HEK293 (cell line): ENCODE measurements around the gene SOX5.

Experiments used
- CTCF ChIA-PET: fragments of 350-600 bp; formaldehyde crosslinking; extraction: SDS; loops from one replicate; lab custom pipeline; 2021; ENCODE audit warnings: antibody characterized with exemption; lab: Yijun Ruan, JAX
- POLR2A ChIA-PET: fragments of 300-600 bp; formaldehyde crosslinking; extraction: SDS; loops from one replicate; lab custom pipeline; 2020; ENCODE audit warnings: antibody characterized with exemption, inconsistent platforms; lab: Yijun Ruan, JAX
- H3K27ac ChIP-seq: fragments of 200-500 bp; sonication (Bioruptor generic); 2 replicates; pipeline ENCODE4 v1.5.1; 2014; ENCODE audit warnings: low read depth, low read length, control low read depth, inconsistent platforms; ENCODE audit errors: extremely low read depth
- H3K36me3 ChIP-seq, 2 experiments: fragments of 200-500 bp in 1 of 2; sonication (Bioruptor generic) in 1 of 2; 1 replicate in 1 of 2; 2 replicates in 1 of 2; pipeline ENCODE4 v1.5.1; 2014 to 2017; ENCODE audit warnings: inconsistent platforms in 2 of 2, low read length in 2 of 2; ENCODE audit not compliant: control insufficient read depth in 2 of 2, insufficient read depth in 1 of 2
- H3K4me1 ChIP-seq: fragments of 200-500 bp; sonication (Bioruptor generic); 2 replicates; pipeline ENCODE4 v1.5.1; 2014; ENCODE audit warnings: mild to moderate bottlenecking, low read length, inconsistent platforms; ENCODE audit not compliant: control insufficient read depth, insufficient read depth
- H3K4me3 ChIP-seq: 2 replicates; pipeline ENCODE4 v1.5.1; 2011; ENCODE audit warnings: low read depth, mild to moderate bottlenecking, control low read depth, low read length, moderate library complexity
- H3K9me3 ChIP-seq: fragments of 200-500 bp; sonication (Bioruptor generic); 2 replicates; pipeline ENCODE4 v1.5.1; 2014; ENCODE audit warnings: low read depth, low read length, inconsistent platforms; ENCODE audit not compliant: control insufficient read depth, insufficient read depth
- BCL11B ChIP-seq: fragments of 450-650 bp; formaldehyde crosslinking; IDR thresholded peaks from 2 replicates; pipeline ENCODE4 v1.5.1; 2016; ENCODE audit warnings: low read depth, missing biosample characterization, missing genetic modification characterization
- HOXA7 ChIP-seq: sonication (generic); formaldehyde crosslinking; IDR thresholded peaks from 2 replicates; pipeline ENCODE4 v1.8.1; 2022; ENCODE audit warnings: missing genetic modification reagents, borderline replicate concordance
- MYNN ChIP-seq: fragments of 450-650 bp; formaldehyde crosslinking; IDR thresholded peaks from 2 replicates; pipeline ENCODE4 v1.5.1; 2016; ENCODE audit warnings: missing biosample characterization, missing genetic modification characterization, borderline replicate concordance
- OVOL3 ChIP-seq: fragments of 450-650 bp; formaldehyde crosslinking; IDR thresholded peaks from 2 replicates; pipeline ENCODE4 v1.5.1; 2016; ENCODE audit warnings: missing biosample characterization, missing genetic modification characterization
- ZBTB48 ChIP-seq: fragments of 450-650 bp; formaldehyde crosslinking; IDR thresholded peaks from 2 replicates; pipeline ENCODE4 v1.5.1; 2016; ENCODE audit warnings: missing biosample characterization, missing genetic modification characterization
- ZEB2 ChIP-seq: fragments of 450-650 bp; formaldehyde crosslinking; IDR thresholded peaks from 2 replicates; pipeline ENCODE4 v1.5.1; 2016; ENCODE audit warnings: missing biosample characterization, missing genetic modification characterization
- ZFP3 ChIP-seq: fragments of 450-650 bp; formaldehyde crosslinking; IDR thresholded peaks from 2 replicates; pipeline ENCODE4 v1.5.1; 2016; ENCODE audit warnings: low read depth, missing biosample characterization, missing genetic modification characterization
- ZNF2 ChIP-seq: fragments of 450-650 bp; formaldehyde crosslinking; IDR thresholded peaks from 2 replicates; pipeline ENCODE4 v1.5.1; 2016; ENCODE audit warnings: missing biosample characterization, missing genetic modification characterization
- ZNF202 ChIP-seq: fragments of 450-650 bp; formaldehyde crosslinking; IDR thresholded peaks from 2 replicates; pipeline ENCODE4 v1.5.1; 2016; ENCODE audit warnings: missing biosample characterization, missing genetic modification characterization, borderline replicate concordance
- ZNF211 ChIP-seq: fragments of 450-650 bp; formaldehyde crosslinking; IDR thresholded peaks from 2 replicates; pipeline ENCODE4 v1.5.1; 2016; ENCODE audit warnings: low read depth, missing biosample characterization, missing genetic modification characterization
- ZNF274 ChIP-seq, 2 experiments: fragments of 200-500 bp in 1 of 2; fragments of 450-650 bp in 1 of 2; sonication (Bioruptor generic) in 1 of 2; formaldehyde crosslinking in 1 of 2; IDR thresholded peaks; 2 replicates each; pipeline versions ENCODE4 v1.5.1 to v1.6.1; 2014 to 2016; ENCODE audit warnings: borderline replicate concordance in 1 of 2, inconsistent platforms in 1 of 2, low read length in 1 of 2, missing biosample characterization in 1 of 2, missing genetic modification characterization in 1 of 2
- ZNF394 ChIP-seq: fragments of 450-650 bp; formaldehyde crosslinking; IDR thresholded peaks from 2 replicates; pipeline ENCODE4 v1.5.1; 2016; ENCODE audit warnings: missing biosample characterization, missing genetic modification characterization, mild to moderate bottlenecking, moderate library complexity, borderline replicate concordance
- ZNF558 ChIP-seq: fragments of 450-650 bp; formaldehyde crosslinking; IDR thresholded peaks from 2 replicates; pipeline ENCODE4 v1.5.1; 2016; ENCODE audit warnings: missing biosample characterization, missing genetic modification characterization
- ZNF585B ChIP-seq: fragments of 450-650 bp; formaldehyde crosslinking; IDR thresholded peaks from 2 replicates; pipeline ENCODE4 v1.5.1; 2016; ENCODE audit warnings: missing biosample characterization, missing genetic modification characterization
- ZNF600 ChIP-seq: fragments of 450-650 bp; formaldehyde crosslinking; IDR thresholded peaks from 2 replicates; pipeline ENCODE4 v1.5.1; 2016; ENCODE audit warnings: missing biosample characterization, missing genetic modification characterization
- ZNF610 ChIP-seq: fragments of 450-650 bp; formaldehyde crosslinking; IDR thresholded peaks from 2 replicates; pipeline ENCODE4 v1.5.1; 2016; ENCODE audit warnings: missing biosample characterization, missing genetic modification characterization, borderline replicate concordance
- ZNF621 ChIP-seq: fragments of 450-650 bp; formaldehyde crosslinking; IDR thresholded peaks from 2 replicates; pipeline ENCODE4 v1.5.1; 2017; ENCODE audit warnings: missing biosample characterization, missing genetic modification characterization
- ZNF629 ChIP-seq: fragments of 450-650 bp; formaldehyde crosslinking; IDR thresholded peaks from 2 replicates; pipeline ENCODE4 v1.5.1; 2017; ENCODE audit warnings: missing biosample characterization, missing genetic modification characterization
- ZNF658 ChIP-seq: fragments of 450-650 bp; formaldehyde crosslinking; IDR thresholded peaks from 2 replicates; pipeline ENCODE4; 2016; ENCODE audit warnings: missing biosample characterization, missing genetic modification characterization
- ZNF792 ChIP-seq: fragments of 450-650 bp; formaldehyde crosslinking; IDR thresholded peaks from 2 replicates; pipeline ENCODE4 v1.5.1; 2016; ENCODE audit warnings: missing biosample characterization, missing genetic modification characterization
- TF ChIP-seq, protein P1 (sequence below): fragments of 450-650 bp; formaldehyde crosslinking; IDR thresholded peaks from 2 replicates; pipeline ENCODE4 v1.5.1; 2016; ENCODE audit warnings: missing biosample characterization, missing genetic modification characterization, low read depth
- TF ChIP-seq, protein P2 (sequence below): sonication (generic); formaldehyde crosslinking; IDR thresholded peaks from 2 replicates; pipeline ENCODE4 v1.8.1; 2022; ENCODE audit warnings: mild to moderate bottlenecking, moderate library complexity, missing genetic modification reagents
- TF ChIP-seq, protein P3 (sequence below): fragments of 450-650 bp; formaldehyde crosslinking; IDR thresholded peaks from 2 replicates; pipeline ENCODE4 v1.5.1; 2016; ENCODE audit warnings: missing biosample characterization, missing genetic modification characterization
- TF ChIP-seq, protein P4 (sequence below): fragments of 450-650 bp; formaldehyde crosslinking; IDR thresholded peaks from 2 replicates; pipeline ENCODE4 v1.5.1; 2016; ENCODE audit warnings: missing biosample characterization, missing genetic modification characterization

Gene SOX5

DNA sequence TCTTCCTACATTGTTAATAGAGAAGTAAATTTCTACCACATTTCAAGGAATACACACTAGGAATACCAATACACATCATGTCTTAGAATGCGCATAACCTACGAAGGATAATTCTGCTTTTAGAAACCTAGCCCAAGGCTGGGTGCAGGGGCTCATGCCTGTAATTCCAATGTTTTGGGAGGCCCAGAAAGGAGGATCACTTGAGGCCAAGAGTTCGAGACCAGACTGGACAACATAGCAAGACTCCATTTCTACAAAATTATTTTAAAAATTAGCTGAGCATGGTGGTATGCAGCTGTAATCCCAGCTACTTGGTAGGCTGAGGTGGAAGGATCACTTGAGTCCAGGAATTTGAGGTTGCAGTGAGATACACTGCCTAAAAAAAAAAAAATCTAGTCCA lies 206.9 kb downstream of the SOX5 start:
- no peak overlapping the region for H3K4me3 ChIP-seq
- CTCF ChIA-PET, result no interaction called here
- TF ChIP-seq MYNN, result no peak
- no peak for TF ChIP-seq ZNF621
- TF ChIP-seq ZNF585B (tag by site-specific recombination), result no peak
- TF ChIP-seq, all 188 proteins: peak for 0
- Histone ChIP-seq H3K4me1 (no peaks in the 10 kb centered on the region), H3K9me3 (no peaks in the 10 kb centered on the region), H3K27ac (no peak overlapping the region), H3K36me3 (no peaks in the 10 kb centered on the region)
- POLR2A ChIA-PET, result no interaction called here

DNA sequence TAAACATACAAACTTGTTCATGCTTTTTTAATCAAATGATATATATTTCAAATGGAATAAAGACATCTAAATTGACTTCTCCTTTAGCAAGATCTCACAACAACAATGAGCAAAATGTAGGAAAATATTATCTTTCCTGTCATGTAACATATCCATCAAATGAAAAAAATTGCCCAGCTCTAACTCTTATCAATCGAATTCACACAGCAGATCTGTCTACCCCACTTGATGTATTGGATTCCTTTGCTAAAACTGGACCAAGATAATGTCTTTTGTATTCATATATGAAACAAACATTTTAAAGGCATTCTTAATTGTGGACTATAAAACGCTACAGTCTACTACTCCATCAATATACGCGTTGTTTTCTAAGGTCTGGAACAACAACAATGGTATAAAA lies 218.0 kb downstream of the SOX5 start:
- ChIA-PET POLR2A (no interaction called here), CTCF (no interaction called here)
- Histone ChIP-seq H3K4me3 (no peak overlapping the region), H3K9me3 (no peaks in the 10 kb centered on the region), H3K36me3 (no peaks in the 10 kb centered on the region), H3K4me1 (no peaks in the 10 kb centered on the region), H3K27ac (no peak overlapping the region)
- TF ChIP-seq ZNF274 (IDR thresholded peaks at IDR 0.05; ENCODE audit: low read length), result no peak
- TF ChIP-seq ZNF274 (tag by site-specific recombination; IDR thresholded peaks at IDR 0.05; ENCODE audit: borderline replicate concordance), result no peak
- no peak for TF ChIP-seq ZFP3
- TF ChIP-seq ZNF629 (tag by site-specific recombination), result no peak
- TF ChIP-seq, protein P1, sequence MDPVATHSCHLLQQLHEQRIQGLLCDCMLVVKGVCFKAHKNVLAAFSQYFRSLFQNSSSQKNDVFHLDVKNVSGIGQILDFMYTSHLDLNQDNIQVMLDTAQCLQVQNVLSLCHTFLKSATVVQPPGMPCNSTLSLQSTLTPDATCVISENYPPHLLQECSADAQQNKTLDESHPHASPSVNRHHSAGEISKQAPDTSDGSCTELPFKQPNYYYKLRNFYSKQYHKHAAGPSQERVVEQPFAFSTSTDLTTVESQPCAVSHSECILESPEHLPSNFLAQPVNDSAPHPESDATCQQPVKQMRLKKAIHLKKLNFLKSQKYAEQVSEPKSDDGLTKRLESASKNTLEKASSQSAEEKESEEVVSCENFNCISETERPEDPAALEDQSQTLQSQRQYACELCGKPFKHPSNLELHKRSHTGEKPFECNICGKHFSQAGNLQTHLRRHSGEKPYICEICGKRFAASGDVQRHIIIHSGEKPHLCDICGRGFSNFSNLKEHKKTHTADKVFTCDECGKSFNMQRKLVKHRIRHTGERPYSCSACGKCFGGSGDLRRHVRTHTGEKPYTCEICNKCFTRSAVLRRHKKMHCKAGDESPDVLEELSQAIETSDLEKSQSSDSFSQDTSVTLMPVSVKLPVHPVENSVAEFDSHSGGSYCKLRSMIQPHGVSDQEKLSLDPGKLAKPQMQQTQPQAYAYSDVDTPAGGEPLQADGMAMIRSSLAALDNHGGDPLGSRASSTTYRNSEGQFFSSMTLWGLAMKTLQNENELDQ (tag by site-specific recombination), result no peak
- TF ChIP-seq ZEB2 (tag by site-specific recombination), result no peak
- TF ChIP-seq HOXA7 (CRISPR knock-in tag), result no peak
- no peak for TF ChIP-seq ZNF658 (tag by site-specific recombination)
- TF ChIP-seq, protein P2, sequence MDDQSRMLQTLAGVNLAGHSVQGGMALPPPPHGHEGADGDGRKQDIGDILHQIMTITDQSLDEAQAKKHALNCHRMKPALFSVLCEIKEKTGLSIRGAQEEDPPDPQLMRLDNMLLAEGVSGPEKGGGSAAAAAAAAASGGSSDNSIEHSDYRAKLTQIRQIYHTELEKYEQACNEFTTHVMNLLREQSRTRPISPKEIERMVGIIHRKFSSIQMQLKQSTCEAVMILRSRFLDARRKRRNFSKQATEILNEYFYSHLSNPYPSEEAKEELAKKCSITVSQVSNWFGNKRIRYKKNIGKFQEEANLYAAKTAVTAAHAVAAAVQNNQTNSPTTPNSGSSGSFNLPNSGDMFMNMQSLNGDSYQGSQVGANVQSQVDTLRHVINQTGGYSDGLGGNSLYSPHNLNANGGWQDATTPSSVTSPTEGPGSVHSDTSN (CRISPR knock-in tag), result no peak
- TF ChIP-seq ZNF202 (tag by site-specific recombination), result no peak
- TF ChIP-seq BCL11B (tag by site-specific recombination), result no peak

DNA sequence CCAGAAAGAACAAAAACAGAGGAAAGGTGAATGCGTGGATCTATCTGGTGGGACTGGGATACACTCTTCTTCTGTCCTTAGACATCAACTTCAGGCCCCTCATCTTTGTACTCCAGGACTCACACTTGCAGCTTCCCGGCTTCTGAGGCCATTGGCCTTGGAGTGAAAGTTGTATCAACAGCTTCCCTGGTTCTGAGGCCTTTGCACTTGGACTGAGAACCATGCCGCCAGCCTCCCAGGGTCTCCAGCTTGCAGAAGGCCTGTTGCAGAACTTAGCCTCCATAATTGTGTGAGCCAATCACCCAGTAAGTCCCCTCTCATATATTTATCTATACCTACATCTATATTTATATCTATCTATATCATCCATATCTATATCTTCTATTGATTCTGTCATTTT lies 218.4 kb downstream of the SOX5 start:
- Histone ChIP-seq H3K27ac (no peak overlapping the region), H3K4me3 (no peak overlapping the region), H3K9me3 (no peaks in the 10 kb centered on the region), H3K36me3 (no peaks in the 10 kb centered on the region), H3K4me1 (no peaks in the 10 kb centered on the region)
- ChIA-PET CTCF (no interaction called here), POLR2A (no interaction called here)
- TF ChIP-seq, protein P3, sequence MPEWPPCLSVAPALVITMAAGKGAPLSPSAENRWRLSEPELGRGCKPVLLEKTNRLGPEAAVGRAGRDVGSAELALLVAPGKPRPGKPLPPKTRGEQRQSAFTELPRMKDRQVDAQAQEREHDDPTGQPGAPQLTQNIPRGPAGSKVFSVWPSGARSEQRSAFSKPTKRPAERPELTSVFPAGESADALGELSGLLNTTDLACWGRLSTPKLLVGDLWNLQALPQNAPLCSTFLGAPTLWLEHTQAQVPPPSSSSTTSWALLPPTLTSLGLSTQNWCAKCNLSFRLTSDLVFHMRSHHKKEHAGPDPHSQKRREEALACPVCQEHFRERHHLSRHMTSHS, result no peak
- TF ChIP-seq ZNF600, result no peak
- TF ChIP-seq ZNF394, result no peak
- no peak for TF ChIP-seq OVOL3 (tag by site-specific recombination)
- TF ChIP-seq, protein P4, sequence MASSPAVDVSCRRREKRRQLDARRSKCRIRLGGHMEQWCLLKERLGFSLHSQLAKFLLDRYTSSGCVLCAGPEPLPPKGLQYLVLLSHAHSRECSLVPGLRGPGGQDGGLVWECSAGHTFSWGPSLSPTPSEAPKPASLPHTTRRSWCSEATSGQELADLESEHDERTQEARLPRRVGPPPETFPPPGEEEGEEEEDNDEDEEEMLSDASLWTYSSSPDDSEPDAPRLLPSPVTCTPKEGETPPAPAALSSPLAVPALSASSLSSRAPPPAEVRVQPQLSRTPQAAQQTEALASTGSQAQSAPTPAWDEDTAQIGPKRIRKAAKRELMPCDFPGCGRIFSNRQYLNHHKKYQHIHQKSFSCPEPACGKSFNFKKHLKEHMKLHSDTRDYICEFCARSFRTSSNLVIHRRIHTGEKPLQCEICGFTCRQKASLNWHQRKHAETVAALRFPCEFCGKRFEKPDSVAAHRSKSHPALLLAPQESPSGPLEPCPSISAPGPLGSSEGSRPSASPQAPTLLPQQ (tag by site-specific recombination), result no peak
- no peak for TF ChIP-seq ZNF792 (tag by site-specific recombination)
- no peak for TF ChIP-seq ZNF610 (tag by site-specific recombination)
- TF ChIP-seq ZNF2 (tag by site-specific recombination), result no peak
- no peak for TF ChIP-seq ZNF211 (tag by site-specific recombination)
- no peak for TF ChIP-seq ZBTB48
- no peak for TF ChIP-seq ZNF558
